HTERT RPE-1 (cell line): ENCODE data around the gene SREBF2.
"Not testable (repeated sequence)": the region's sequence is repeated elsewhere in the genome, so short reads cannot be mapped to it uniquely, and the experiment has no call there.

Experiments used
- in situ Hi-C: fragments of 300-500 bp; cut with MboI; formaldehyde crosslinking; loops from 4 replicates; pipeline ENCODE4 v1.14.3; 2020; ENCODE audit warnings: low sequenced_read_pairs

The SREBF2 gene

GRCh38 chr22:41820447-41820846 lies 12.5 kb upstream of the SREBF2 start:
- in situ Hi-C loops, result no loop called here

- in situ Hi-C loops, result no loop called here
These were observed 11.2 kb upstream of the SREBF2 start for GRCh38 chr22:41821471-41822316.

- in situ Hi-C loops, result no loop called here
These were observed 10.4 kb upstream of the SREBF2 start for GRCh38 chr22:41822317-41823057.

GRCh38 chr22:41823797-41824196 lies 9.1 kb upstream of the SREBF2 start:
- in situ Hi-C loops, result no loop called here

- in situ Hi-C loops, result no loop called here
These were observed 7.5 kb upstream of the SREBF2 start for GRCh38 chr22:41825376-41825775.

GRCh38 chr22:41826021-41826420 lies 6.9 kb upstream of the SREBF2 start:
- in situ Hi-C loops, result no loop called here

- in situ Hi-C loops, result no loop called here
These were observed 6.2 kb upstream of the SREBF2 start for GRCh38 chr22:41826430-41827383.

- in situ Hi-C loops, result no loop called here
These were observed 5.2 kb upstream of the SREBF2 start for GRCh38 chr22:41827671-41828070.

- in situ Hi-C loops, result no loop called here
These were observed 4.4 kb upstream of the SREBF2 start for GRCh38 chr22:41828516-41828915.

- in situ Hi-C loops, result no loop called here
These were observed 2.7 kb upstream of the SREBF2 start for GRCh38 chr22:41830174-41830573.

GRCh38 chr22:41831383-41831782 lies 1.5 kb upstream of the SREBF2 start:
- in situ Hi-C loops, result no loop called here

- in situ Hi-C loops, result no loop called here
These were observed 915 bp upstream of the SREBF2 start for GRCh38 chr22:41831828-41832552.

- in situ Hi-C loops, result no loop called here
These were observed 582 bp downstream of the SREBF2 start for GRCh38 chr22:41833369-41834004.

GRCh38 chr22:41834005-41834944 lies 1.4 kb downstream of the SREBF2 start:
- in situ Hi-C loops, result no loop called here

GRCh38 chr22:41835462-41835861 lies 2.6 kb downstream of the SREBF2 start:
- in situ Hi-C loops, result not testable (repeated sequence)

- in situ Hi-C loops, result no loop called here
These were observed 3.6 kb downstream of the SREBF2 start for GRCh38 chr22:41836551-41836950.

GRCh38 chr22:41838842-41839618 lies 6.1 kb downstream of the SREBF2 start:
- in situ Hi-C loops, result no loop called here

- in situ Hi-C loops, result no loop called here
These were observed 7.3 kb downstream of the SREBF2 start for GRCh38 chr22:41840216-41840615.
